ENCODE results near the gene STPG1. TPM values are rescaled to one million over a fixed set of nuclear protein-coding genes. Genes with fewer than 3 reads are reported as not detected.

STPG1 gene
- total and polyA plus RNA-seq, 2 of the 13 experiments (the other 11 are each of a cell fraction or from before 2014, with no cell fraction given) = 3.4 to 4.3 TPM

DNA sequence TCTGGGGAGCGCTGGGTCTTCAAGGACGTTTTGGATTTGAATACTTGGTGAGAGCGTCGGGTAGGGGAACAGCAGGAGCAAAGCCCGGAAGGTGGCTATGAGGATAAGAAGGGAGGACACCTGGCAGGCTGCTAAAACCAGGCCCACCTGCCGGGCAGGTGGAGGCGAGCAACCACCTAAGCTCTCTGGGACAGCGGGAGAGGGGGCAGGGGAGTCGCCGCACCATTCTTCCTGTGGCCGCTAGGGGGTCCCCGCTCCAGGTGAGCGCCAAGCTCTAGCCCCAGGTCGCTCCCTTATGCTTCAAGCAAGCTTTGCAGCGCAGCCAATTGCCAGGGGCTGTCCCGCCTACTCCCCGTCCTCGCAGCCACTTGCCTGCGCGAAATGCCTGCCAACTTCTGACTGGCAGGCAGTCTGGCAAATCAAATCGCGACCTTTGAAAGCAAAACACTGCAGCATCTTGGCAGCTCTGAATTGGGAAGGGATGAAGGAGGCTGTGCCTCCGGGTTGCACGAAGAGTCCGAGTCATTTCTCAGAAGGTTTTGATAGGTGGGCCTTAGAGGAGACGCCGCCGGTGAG is 1.8 kb upstream of the STPG1 start, which contains the start of gene NIPAL3 (continued):
- TF ChIP-seq ZNF660 (CRISPR knock-in tag; IDR thresholded peaks at IDR 0.05; ENCODE audit: borderline replicate concordance, low read depth) (no peak), ZNF614 (CRISPR knock-in tag; IDR thresholded peaks at IDR 0.05; ENCODE audit: borderline replicate concordance) (no peak), ESRRA (CRISPR knock-in tag; IDR thresholded peaks at IDR 0.05; ENCODE audit: low read depth) (no peak), ZNF343 (CRISPR knock-in tag; IDR thresholded peaks at IDR 0.05) (no peak), ZNF629 (CRISPR knock-in tag; conservative IDR thresholded peaks at IDR 0.05) (no peak), TSC22D2 (CRISPR knock-in tag; IDR thresholded peaks at IDR 0.05; ENCODE audit: borderline replicate concordance) (no peak), ZNF180 (CRISPR knock-in tag; IDR thresholded peaks at IDR 0.05; ENCODE audit: borderline replicate concordance, low read depth) (no peak), ZNF564 (CRISPR knock-in tag; IDR thresholded peaks at IDR 0.05) (no peak; the same call in 1 of the 2 replicates), ZMYM4 (CRISPR knock-in tag; IDR thresholded peaks at IDR 0.05) (no peak; the same call in 1 of the 2 replicates), ZNF772 (CRISPR knock-in tag; IDR thresholded peaks at IDR 0.05) (no peak), ZNF160 (CRISPR knock-in tag; IDR thresholded peaks at IDR 0.05) (no peak), AGO1 (IDR thresholded peaks at IDR 0.05; ENCODE audit: low read depth, low read length, poor library complexity, severe bottlenecking) (no peak), HOXA7 (CRISPR knock-in tag; IDR thresholded peaks at IDR 0.05) (no peak), ZNF333 (CRISPR knock-in tag; IDR thresholded peaks at IDR 0.05; ENCODE audit: borderline replicate concordance) (no peak), ZNF644 (CRISPR knock-in tag; IDR thresholded peaks at IDR 0.05; ENCODE audit: low read depth) (no peak)
- TF ChIP-seq, protein P1, sequence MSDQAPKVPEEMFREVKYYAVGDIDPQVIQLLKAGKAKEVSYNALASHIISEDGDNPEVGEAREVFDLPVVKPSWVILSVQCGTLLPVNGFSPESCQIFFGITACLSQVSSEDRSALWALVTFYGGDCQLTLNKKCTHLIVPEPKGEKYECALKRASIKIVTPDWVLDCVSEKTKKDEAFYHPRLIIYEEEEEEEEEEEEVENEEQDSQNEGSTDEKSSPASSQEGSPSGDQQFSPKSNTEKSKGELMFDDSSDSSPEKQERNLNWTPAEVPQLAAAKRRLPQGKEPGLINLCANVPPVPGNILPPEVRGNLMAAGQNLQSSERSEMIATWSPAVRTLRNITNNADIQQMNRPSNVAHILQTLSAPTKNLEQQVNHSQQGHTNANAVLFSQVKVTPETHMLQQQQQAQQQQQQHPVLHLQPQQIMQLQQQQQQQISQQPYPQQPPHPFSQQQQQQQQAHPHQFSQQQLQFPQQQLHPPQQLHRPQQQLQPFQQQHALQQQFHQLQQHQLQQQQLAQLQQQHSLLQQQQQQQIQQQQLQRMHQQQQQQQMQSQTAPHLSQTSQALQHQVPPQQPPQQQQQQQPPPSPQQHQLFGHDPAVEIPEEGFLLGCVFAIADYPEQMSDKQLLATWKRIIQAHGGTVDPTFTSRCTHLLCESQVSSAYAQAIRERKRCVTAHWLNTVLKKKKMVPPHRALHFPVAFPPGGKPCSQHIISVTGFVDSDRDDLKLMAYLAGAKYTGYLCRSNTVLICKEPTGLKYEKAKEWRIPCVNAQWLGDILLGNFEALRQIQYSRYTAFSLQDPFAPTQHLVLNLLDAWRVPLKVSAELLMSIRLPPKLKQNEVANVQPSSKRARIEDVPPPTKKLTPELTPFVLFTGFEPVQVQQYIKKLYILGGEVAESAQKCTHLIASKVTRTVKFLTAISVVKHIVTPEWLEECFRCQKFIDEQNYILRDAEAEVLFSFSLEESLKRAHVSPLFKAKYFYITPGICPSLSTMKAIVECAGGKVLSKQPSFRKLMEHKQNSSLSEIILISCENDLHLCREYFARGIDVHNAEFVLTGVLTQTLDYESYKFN (CRISPR knock-in tag; conservative IDR thresholded peaks at IDR 0.05) = no peak
- TF ChIP-seq, protein P2, sequence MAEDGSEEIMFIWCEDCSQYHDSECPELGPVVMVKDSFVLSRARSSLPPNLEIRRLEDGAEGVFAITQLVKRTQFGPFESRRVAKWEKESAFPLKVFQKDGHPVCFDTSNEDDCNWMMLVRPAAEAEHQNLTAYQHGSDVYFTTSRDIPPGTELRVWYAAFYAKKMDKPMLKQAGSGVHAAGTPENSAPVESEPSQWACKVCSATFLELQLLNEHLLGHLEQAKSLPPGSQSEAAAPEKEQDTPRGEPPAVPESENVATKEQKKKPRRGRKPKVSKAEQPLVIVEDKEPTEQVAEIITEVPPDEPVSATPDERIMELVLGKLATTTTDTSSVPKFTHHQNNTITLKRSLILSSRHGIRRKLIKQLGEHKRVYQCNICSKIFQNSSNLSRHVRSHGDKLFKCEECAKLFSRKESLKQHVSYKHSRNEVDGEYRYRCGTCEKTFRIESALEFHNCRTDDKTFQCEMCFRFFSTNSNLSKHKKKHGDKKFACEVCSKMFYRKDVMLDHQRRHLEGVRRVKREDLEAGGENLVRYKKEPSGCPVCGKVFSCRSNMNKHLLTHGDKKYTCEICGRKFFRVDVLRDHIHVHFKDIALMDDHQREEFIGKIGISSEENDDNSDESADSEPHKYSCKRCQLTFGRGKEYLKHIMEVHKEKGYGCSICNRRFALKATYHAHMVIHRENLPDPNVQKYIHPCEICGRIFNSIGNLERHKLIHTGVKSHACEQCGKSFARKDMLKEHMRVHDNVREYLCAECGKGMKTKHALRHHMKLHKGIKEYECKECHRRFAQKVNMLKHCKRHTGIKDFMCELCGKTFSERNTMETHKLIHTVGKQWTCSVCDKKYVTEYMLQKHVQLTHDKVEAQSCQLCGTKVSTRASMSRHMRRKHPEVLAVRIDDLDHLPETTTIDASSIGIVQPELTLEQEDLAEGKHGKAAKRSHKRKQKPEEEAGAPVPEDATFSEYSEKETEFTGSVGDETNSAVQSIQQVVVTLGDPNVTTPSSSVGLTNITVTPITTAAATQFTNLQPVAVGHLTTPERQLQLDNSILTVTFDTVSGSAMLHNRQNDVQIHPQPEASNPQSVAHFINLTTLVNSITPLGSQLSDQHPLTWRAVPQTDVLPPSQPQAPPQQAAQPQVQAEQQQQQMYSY (CRISPR knock-in tag; IDR thresholded peaks at IDR 0.05) = no peak
- TF ChIP-seq, protein P3, sequence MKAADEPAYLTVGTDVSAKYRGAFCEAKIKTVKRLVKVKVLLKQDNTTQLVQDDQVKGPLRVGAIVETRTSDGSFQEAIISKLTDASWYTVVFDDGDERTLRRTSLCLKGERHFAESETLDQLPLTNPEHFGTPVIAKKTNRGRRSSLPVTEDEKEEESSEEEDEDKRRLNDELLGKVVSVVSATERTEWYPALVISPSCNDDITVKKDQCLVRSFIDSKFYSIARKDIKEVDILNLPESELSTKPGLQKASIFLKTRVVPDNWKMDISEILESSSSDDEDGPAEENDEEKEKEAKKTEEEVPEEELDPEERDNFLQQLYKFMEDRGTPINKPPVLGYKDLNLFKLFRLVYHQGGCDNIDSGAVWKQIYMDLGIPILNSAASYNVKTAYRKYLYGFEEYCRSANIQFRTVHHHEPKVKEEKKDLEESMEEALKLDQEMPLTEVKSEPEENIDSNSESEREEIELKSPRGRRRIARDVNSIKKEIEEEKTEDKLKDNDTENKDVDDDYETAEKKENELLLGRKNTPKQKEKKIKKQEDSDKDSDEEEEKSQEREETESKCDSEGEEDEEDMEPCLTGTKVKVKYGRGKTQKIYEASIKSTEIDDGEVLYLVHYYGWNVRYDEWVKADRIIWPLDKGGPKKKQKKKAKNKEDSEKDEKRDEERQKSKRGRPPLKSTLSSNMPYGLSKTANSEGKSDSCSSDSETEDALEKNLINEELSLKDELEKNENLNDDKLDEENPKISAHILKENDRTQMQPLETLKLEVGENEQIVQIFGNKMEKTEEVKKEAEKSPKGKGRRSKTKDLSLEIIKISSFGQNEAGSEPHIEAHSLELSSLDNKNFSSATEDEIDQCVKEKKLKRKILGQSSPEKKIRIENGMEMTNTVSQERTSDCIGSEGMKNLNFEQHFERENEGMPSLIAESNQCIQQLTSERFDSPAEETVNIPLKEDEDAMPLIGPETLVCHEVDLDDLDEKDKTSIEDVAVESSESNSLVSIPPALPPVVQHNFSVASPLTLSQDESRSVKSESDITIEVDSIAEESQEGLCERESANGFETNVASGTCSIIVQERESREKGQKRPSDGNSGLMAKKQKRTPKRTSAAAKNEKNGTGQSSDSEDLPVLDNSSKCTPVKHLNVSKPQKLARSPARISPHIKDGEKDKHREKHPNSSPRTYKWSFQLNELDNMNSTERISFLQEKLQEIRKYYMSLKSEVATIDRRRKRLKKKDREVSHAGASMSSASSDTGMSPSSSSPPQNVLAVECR (CRISPR knock-in tag; IDR thresholded peaks at IDR 0.05; ENCODE audit: borderline replicate concordance) = peak; percentile 73; the same call in 1 of the 2 replicates

Measured in HepG2 (cell line).